K562 (cell line): ENCODE results near the gene SLC22A23. TPM values are rescaled to one million over a fixed set of nuclear protein-coding genes. Genes with fewer than 3 reads are reported as not detected.

Experiments used
- BCL6 ChIP-seq: fragments of 250-450 bp; sonication (Bioruptor Pico); IDR thresholded peaks from 2 replicates; pipeline ENCODE4 v1.4.0; 2020
- CBFB ChIP-seq: sonication (generic); formaldehyde crosslinking; IDR thresholded peaks from 2 replicates; pipeline ENCODE4 v1.4.0; 2020; ENCODE audit warnings: mild to moderate bottlenecking, missing genetic modification reagents
- DIDO1 ChIP-seq: fragments of 450-650 bp; IDR thresholded peaks from 2 replicates; pipeline ENCODE4 v1.6.1; 2016; ENCODE audit warnings: low read depth, missing biosample characterization, missing genetic modification characterization
- EP400 ChIP-seq: fragments of 450-650 bp; IDR thresholded peaks from 2 replicates; pipeline ENCODE4 v1.6.1; 2017; ENCODE audit warnings: antibody characterized with exemption, mild to moderate bottlenecking, moderate library complexity
- HDAC2 ChIP-seq: fragments of 450-650 bp; IDR thresholded peaks from 2 replicates; pipeline ENCODE4 v1.6.1; 2016; ENCODE audit warnings: mild to moderate bottlenecking
- HNRNPH1 ChIP-seq: fragments of 200-400 bp; formaldehyde crosslinking; optimal IDR thresholded peaks from 2 replicates; pipeline ENCODE3; 2017; ENCODE audit warnings: low read depth, mild to moderate bottlenecking, low read length, moderate library complexity
- HNRNPK ChIP-seq: fragments of 200-400 bp; formaldehyde crosslinking; IDR thresholded peaks from one replicate; pipeline ENCODE4 v1.6.1; 2018; ENCODE audit warnings: mild to moderate bottlenecking, low read depth, low read length; ENCODE audit not compliant: poor library complexity, severe bottlenecking
- HOXB6 ChIP-seq: fragments of 250-450 bp; sonication (Bioruptor Pico); IDR thresholded peaks from 2 replicates; pipeline ENCODE4 v1.5.1; 2022; ENCODE audit warnings: mild to moderate bottlenecking, borderline replicate concordance
- KLF6 ChIP-seq: fragments of 250-450 bp; sonication (Bioruptor Pico); IDR thresholded peaks from 2 replicates; pipeline ENCODE4 v1.4.0; 2020; ENCODE audit warnings: mild to moderate bottlenecking, moderate library complexity, borderline replicate concordance
- MYBL2 ChIP-seq, 2 experiments: fragments of 450-650 bp in 1 of 2; sonication (generic) in 1 of 2; formaldehyde crosslinking in 1 of 2; IDR thresholded peaks; 2 replicates each; pipeline versions ENCODE4 v1.6.1 to v1.8.1; 2017 to 2022; ENCODE audit warnings: borderline replicate concordance in 1 of 2, inconsistent platforms in 1 of 2, low read depth in 1 of 2, mild to moderate bottlenecking in 1 of 2, missing genetic modification reagents in 1 of 2, moderate library complexity in 1 of 2
- MYC ChIP-seq, 2 experiments: fragments of 250-450 bp in 1 of 2; sonication (Bioruptor Pico) in 1 of 2; IDR thresholded peaks; 2 replicates each; pipeline versions ENCODE4 v1.5.1 to v1.6.1; 2012 to 2021; ENCODE audit warnings: low read depth in 2 of 2, borderline replicate concordance in 1 of 2, improper control_type of control experiment in 1 of 2, low read length in 1 of 2, mild to moderate bottlenecking in 1 of 2, moderate library complexity in 1 of 2
- NFRKB ChIP-seq: fragments of 450-650 bp; IDR thresholded peaks from 2 replicates; pipeline ENCODE4 v1.6.1; 2016; ENCODE audit warnings: low read depth
- PCBP2 ChIP-seq: fragments of 200-400 bp; formaldehyde crosslinking; IDR thresholded peaks from 2 replicates; pipeline ENCODE4 v1.6.1; 2018; ENCODE audit warnings: low read length, low read depth, mild to moderate bottlenecking, moderate library complexity; ENCODE audit not compliant: poor library complexity, severe bottlenecking
- PML ChIP-seq: IDR thresholded peaks from 2 replicates; pipeline ENCODE4 v1.6.1; 2012; ENCODE audit warnings: low read length, inconsistent platforms
- POLR2B ChIP-seq: fragments of 450-650 bp; IDR thresholded peaks from 2 replicates; pipeline ENCODE4 v1.6.1; 2018; ENCODE audit warnings: low read depth; ENCODE audit not compliant: partially characterized antibody
- SP1 ChIP-seq: sonication (generic); formaldehyde crosslinking; IDR thresholded peaks from 2 replicates; pipeline ENCODE4 v1.8.1; 2022; ENCODE audit warnings: mild to moderate bottlenecking, missing genetic modification reagents
- TOE1 ChIP-seq, 2 experiments: fragments of 450-650 bp in 1 of 2; sonication (generic) in 1 of 2; formaldehyde crosslinking in 1 of 2; IDR thresholded peaks; 2 replicates each; pipeline versions ENCODE4 v1.7.1 to v1.8.0; 2016 to 2022; ENCODE audit warnings: borderline replicate concordance in 2 of 2, mild to moderate bottlenecking in 2 of 2, antibody characterized with exemption in 1 of 2, inconsistent platforms in 1 of 2, low read depth in 1 of 2, missing genetic modification reagents in 1 of 2, moderate library complexity in 1 of 2
- ZNF239 ChIP-seq: fragments of 250-450 bp; sonication (Bioruptor Pico); IDR thresholded peaks from 2 replicates; pipeline ENCODE4 v1.4.0; 2020; ENCODE audit warnings: mild to moderate bottlenecking
- polyA plus RNA-seq, 8 experiments: library from polyadenylated mRNA; depleted of rRNA in 4 of 8; stranded (reverse) in 5 of 8; unstranded in 3 of 8; fragments of >200 nt; fragmentation: Nextera tagmentation in 2 of 8; fragmentation: Illumina TruSeq in 1 of 8; extraction: Ambion mirVana in 2 of 8; extraction: Trizol in 1 of 8; gene quantifications; 2 replicates each; pipeline versions ENCODE4 v1.2.1 to v1.2.3, GENCODE V29; 2011 to 2014; ENCODE audit warnings: inconsistent platforms in 1 of 8, missing spikeins in 1 of 8
- total RNA-seq, 7 experiments: library from RNA; depleted of rRNA in 6 of 7; stranded (reverse); fragments of >200 nt in 6 of 7; fragmentation: Illumina TruSeq in 2 of 7; extraction: Trizol in 2 of 7; gene quantifications; 2 replicates each; pipeline versions ENCODE4 v1.2.1 to v1.2.3, GENCODE V29; 2011 to 2021; ENCODE audit warnings: low replicate concordance in 1 of 7
- TF ChIP-seq, protein P1 (sequence below), 3 experiments: IDR thresholded peaks in 2 of 3; conservative IDR thresholded peaks in 1 of 3; 2 replicates each; pipeline ENCODE4 v1.5.1; 2011 to 2012; ENCODE audit warnings: low read length in 3 of 3, mild to moderate bottlenecking in 3 of 3, control low read depth in 2 of 3, improper control_type of control experiment in 1 of 3, inconsistent platforms in 1 of 3, low read depth in 1 of 3, mixed read lengths in 1 of 3, moderate library complexity in 1 of 3; ENCODE audit not compliant: insufficient read depth in 2 of 3
- TF ChIP-seq, protein P2 (sequence below): IDR thresholded peaks from 2 replicates; pipeline ENCODE4 v1.6.1; 2016; ENCODE audit warnings: missing genetic modification characterization, missing compliant biosample characterization
- TF ChIP-seq, protein P3 (sequence below): fragments of 450-650 bp; conservative IDR thresholded peaks from 2 replicates; pipeline ENCODE4 v1.6.1; 2016; ENCODE audit warnings: missing genetic modification characterization, low read depth, mild to moderate bottlenecking, missing compliant biosample characterization, moderate library complexity

SLC22A23 gene
- total and polyA plus RNA-seq, 9 of the 15 experiments (the other 6 are each of a cell fraction or from before 2014, with no cell fraction given): 0.30 to 8.7 (median 2.5) TPM

DNA sequence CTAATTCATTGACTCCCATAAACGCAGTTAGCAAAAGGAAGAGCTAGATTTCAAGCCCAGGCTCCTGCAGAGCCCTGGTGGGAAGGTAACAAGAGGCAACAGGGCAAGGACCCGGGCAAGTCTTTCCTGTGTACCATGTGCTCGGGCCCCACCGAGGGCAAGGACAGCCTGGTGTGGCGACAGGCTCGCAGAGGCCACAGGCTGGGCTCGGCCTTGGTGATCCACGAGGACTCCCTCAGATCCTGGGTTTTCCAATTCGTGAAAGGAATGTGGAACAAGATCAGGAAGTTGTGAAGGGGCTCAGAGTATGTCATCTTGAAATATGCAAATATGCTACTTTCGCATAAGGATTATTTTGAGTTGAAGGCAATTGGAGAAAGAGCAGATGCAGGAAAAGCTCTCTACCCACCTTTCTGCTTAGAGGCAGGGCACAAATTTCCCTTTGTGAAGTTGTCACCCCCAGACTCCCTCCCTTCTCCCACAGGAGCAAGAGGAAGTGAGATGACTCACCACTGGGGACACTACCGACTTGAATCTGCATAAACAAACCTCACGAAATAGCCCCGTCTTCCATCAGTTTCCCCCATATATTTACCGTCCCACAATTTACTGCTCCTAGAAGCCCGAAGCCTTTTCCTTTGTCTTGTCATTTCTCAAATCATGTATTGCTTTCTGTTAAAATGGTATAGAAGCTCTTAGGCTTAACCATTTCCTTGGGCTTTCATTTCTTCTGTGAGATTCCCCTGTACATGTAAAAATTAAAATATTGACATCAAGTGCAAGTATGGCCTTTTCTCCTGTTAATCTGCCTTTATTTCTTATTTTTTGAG, 119.1 kb downstream of the SLC22A23 start (continued):
- TF ChIP-seq POLR2B: no peak
- TF ChIP-seq TOE1 (IDR thresholded peaks at IDR 0.05; ENCODE audit: borderline replicate concordance): no peak
- no peak for TF ChIP-seq TOE1 (CRISPR knock-in tag; IDR thresholded peaks at IDR 0.05; ENCODE audit: borderline replicate concordance, low read depth)
- no peak for TF ChIP-seq DIDO1 (tag)
- TF ChIP-seq, protein P1, sequence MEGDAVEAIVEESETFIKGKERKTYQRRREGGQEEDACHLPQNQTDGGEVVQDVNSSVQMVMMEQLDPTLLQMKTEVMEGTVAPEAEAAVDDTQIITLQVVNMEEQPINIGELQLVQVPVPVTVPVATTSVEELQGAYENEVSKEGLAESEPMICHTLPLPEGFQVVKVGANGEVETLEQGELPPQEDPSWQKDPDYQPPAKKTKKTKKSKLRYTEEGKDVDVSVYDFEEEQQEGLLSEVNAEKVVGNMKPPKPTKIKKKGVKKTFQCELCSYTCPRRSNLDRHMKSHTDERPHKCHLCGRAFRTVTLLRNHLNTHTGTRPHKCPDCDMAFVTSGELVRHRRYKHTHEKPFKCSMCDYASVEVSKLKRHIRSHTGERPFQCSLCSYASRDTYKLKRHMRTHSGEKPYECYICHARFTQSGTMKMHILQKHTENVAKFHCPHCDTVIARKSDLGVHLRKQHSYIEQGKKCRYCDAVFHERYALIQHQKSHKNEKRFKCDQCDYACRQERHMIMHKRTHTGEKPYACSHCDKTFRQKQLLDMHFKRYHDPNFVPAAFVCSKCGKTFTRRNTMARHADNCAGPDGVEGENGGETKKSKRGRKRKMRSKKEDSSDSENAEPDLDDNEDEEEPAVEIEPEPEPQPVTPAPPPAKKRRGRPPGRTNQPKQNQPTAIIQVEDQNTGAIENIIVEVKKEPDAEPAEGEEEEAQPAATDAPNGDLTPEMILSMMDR (IDR thresholded peaks at IDR 0.05 in 2 of 3, conservative IDR thresholded peaks at IDR 0.05 in 1 of 3; ENCODE audit: insufficient read depth in 2 of 3, low read depth in 1 of 3, low read length in 3 of 3): peak; percentile 22 to 58 (median 54); a peak in 5 of 6 replicates
- peak; percentile 41 for TF ChIP-seq EP400
- TF ChIP-seq BCL6 (CRISPR knock-in tag): no peak
- TF ChIP-seq, protein P2, sequence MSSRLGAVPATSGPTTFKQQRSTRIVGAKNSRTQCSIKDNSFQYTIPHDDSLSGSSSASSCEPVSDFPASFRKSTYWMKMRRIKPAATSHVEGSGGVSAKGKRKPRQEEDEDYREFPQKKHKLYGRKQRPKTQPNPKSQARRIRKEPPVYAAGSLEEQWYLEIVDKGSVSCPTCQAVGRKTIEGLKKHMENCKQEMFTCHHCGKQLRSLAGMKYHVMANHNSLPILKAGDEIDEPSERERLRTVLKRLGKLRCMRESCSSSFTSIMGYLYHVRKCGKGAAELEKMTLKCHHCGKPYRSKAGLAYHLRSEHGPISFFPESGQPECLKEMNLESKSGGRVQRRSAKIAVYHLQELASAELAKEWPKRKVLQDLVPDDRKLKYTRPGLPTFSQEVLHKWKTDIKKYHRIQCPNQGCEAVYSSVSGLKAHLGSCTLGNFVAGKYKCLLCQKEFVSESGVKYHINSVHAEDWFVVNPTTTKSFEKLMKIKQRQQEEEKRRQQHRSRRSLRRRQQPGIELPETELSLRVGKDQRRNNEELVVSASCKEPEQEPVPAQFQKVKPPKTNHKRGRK: no peak
- no peak for TF ChIP-seq ZNF239
- TF ChIP-seq, protein P3, sequence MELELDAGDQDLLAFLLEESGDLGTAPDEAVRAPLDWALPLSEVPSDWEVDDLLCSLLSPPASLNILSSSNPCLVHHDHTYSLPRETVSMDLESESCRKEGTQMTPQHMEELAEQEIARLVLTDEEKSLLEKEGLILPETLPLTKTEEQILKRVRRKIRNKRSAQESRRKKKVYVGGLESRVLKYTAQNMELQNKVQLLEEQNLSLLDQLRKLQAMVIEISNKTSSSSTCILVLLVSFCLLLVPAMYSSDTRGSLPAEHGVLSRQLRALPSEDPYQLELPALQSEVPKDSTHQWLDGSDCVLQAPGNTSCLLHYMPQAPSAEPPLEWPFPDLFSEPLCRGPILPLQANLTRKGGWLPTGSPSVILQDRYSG (tag): peak; percentile 71; the same call in 1 of the 2 replicates
- TF ChIP-seq HNRNPK: no peak
- TF ChIP-seq CBFB: no peak
- TF ChIP-seq MYC (IDR thresholded peaks at IDR 0.05; ENCODE audit: low read depth, low read length): peak; percentile 38; the same call in 1 of the 2 replicates
- 0 out of 2 replicates have a peak, but pooled peaks have one; percentile 28 for TF ChIP-seq MYC (CRISPR knock-in tag; IDR thresholded peaks at IDR 0.05; ENCODE audit: borderline replicate concordance, low read depth)
- no peak for TF ChIP-seq HOXB6 (CRISPR knock-in tag)
- TF ChIP-seq PCBP2: no peak
- TF ChIP-seq KLF6 (CRISPR knock-in tag): peak; percentile 69; the same call in 1 of the 2 replicates
- TF ChIP-seq MYBL2 (IDR thresholded peaks at IDR 0.05; ENCODE audit: low read depth): no peak
- TF ChIP-seq MYBL2 (CRISPR knock-in tag; IDR thresholded peaks at IDR 0.05; ENCODE audit: borderline replicate concordance): no peak
- no peak for TF ChIP-seq HNRNPH1
- TF ChIP-seq HDAC2: 0 out of 2 replicates have a peak, but pooled peaks have one; percentile 19
- no peak for TF ChIP-seq SP1 (CRISPR knock-in tag)
- peak; percentile 61 for TF ChIP-seq NFRKB
- TF ChIP-seq PML: 0 out of 2 replicates have a peak, but pooled peaks have one; percentile 7
